HG02885 (cell line): ENCODE results near the gene CNTRL.
A peak's percentile ranks its signal among the peaks of the same experiment; 100 is the strongest.

ENCODE experiments used
- ATAC-seq: cut with Tn5 transposase; IDR thresholded peaks from one replicate; pipeline ENCODE4 v1.9.1; 2021; ENCODE audit warnings: mild to moderate bottlenecking; ENCODE audit not compliant: unreplicated experiment, poor library complexity

The CNTRL gene

GRCh38 chr9:121198512-121199042 is 123.8 kb downstream of the CNTRL start:
- ATAC-seq = no peak

- ATAC-seq = no peak
Observed at GRCh38 chr9:121199921-121200320, 125.2 kb downstream of the CNTRL start.

GRCh38 chr9:121200356-121200755 is 125.6 kb downstream of the CNTRL start:
- no peak for ATAC-seq

- peak; percentile 28 for ATAC-seq
Observed at GRCh38 chr9:121201045-121201737, 126.4 kb downstream of the CNTRL start.

GRCh38 chr9:121201738-121202533 is 127.2 kb downstream of the CNTRL start, which contains the start of gene RAB14:
Gene RAB14 (minus strand): TSS chr9:121201869. CDS start chr9:121193412, 8,457 bp downstream.
- ATAC-seq = peak; percentile 87

- no peak for ATAC-seq
Observed at GRCh38 chr9:121204121-121204520, 129.4 kb downstream of the CNTRL start.

- no peak for ATAC-seq
Observed at GRCh38 chr9:121204611-121205010, 129.9 kb downstream of the CNTRL start.

GRCh38 chr9:121206516-121207370 is 132.0 kb downstream of the CNTRL start:
- ATAC-seq = peak; percentile 42

- peak; percentile 79 for ATAC-seq
Observed at GRCh38 chr9:121207371-121207940, 132.7 kb downstream of the CNTRL start.

- ATAC-seq = no peak
Observed at GRCh38 chr9:121210536-121210935, 135.8 kb downstream of the CNTRL start.

- ATAC-seq = no peak
Observed at GRCh38 chr9:121213136-121213806, 138.5 kb downstream of the CNTRL start.

GRCh38 chr9:121214005-121214404 is 139.2 kb downstream of the CNTRL start:
- ATAC-seq = no peak

- ATAC-seq = no peak
Observed at GRCh38 chr9:121216271-121216805, 141.6 kb downstream of the CNTRL start.

GRCh38 chr9:121217609-121218292 is 143.0 kb downstream of the CNTRL start:
- ATAC-seq = peak; percentile 88

- peak; percentile 27 for ATAC-seq
Observed at GRCh38 chr9:121218357-121219027, 143.7 kb downstream of the CNTRL start.

GRCh38 chr9:121219530-121219929 is 144.8 kb downstream of the CNTRL start:
- ATAC-seq = no peak

- no peak for ATAC-seq
Observed at GRCh38 chr9:121220996-121221663, 146.4 kb downstream of the CNTRL start.

- no peak for ATAC-seq
Observed at GRCh38 chr9:121221664-121222055, 146.9 kb downstream of the CNTRL start.
